Subcutaneous adipose tissue (tissue), 4 donors: ENCODE measurements around the gene NLGN1. TPM values are rescaled to one million over a fixed set of nuclear protein-coding genes. Genes with fewer than 3 reads are reported as not detected.

Experiments
- CTCF ChIP-seq: fragments of 450-650 bp; IDR thresholded peaks from one replicate; pipeline ENCODE4 v1.5.1; 2016; ENCODE audit warnings: low read depth, mild to moderate bottlenecking, control low read depth, antibody characterized with exemption, moderate library complexity
- total RNA-seq, 4 donors: library from RNA; depleted of rRNA; stranded (reverse); fragments of >200 nt; gene quantifications; one replicate each; pipeline ENCODE4 v1.1.0, GENCODE V29; 2016

Gene NLGN1
- total RNA-seq, 4 donors from 2014 or later: 5.1 to 16.5 (median 7.9) TPM

DNA sequence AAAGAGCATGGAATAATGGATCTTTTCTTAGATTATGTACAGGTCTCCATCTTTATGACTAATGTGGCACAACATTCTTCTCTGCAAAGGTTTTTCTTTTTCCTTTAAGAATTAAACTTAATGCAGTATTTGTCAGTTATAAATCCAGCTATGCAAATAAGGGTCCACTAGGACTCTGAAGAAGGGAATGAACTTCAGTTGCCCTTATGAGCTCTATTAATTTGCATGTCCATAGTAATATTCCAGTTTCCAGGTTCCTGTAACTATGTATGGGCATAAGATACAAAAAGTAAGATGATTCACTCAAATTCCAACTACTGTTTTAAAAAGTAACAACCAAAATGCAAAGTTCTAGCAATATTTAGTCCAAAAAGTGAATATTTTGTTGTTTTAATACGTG, 337.4 kb downstream of the NLGN1 start:
- TF ChIP-seq CTCF: no peak

- no peak for TF ChIP-seq CTCF
Observed at GRCh38 chr3:173735841-173736240, 338.3 kb downstream of the NLGN1 start.

- TF ChIP-seq CTCF: no peak
Observed at GRCh38 chr3:173737167-173737808, 339.7 kb downstream of the NLGN1 start.

GRCh38 chr3:173739726-173740125, 342.2 kb downstream of the NLGN1 start:
- no peak for TF ChIP-seq CTCF

DNA sequence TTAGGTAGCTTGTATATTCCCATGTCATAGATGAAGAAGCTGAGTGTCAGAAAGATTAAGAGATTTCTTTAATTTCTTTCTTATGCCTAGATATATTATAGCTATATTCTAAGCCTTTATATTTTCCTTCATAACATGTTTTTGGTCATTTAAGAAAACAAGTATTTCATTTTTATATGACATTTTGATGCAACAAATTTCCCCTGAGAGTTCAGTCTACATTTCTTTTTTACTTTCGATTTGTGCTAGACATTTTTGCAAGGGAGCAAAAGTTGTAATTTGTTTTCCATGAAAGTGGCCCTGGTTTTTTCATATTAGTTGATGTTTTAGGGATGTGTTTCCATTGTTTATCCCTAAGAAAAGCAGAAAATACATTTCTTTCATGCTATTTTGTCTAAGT, 344.9 kb downstream of the NLGN1 start:
- TF ChIP-seq CTCF: no peak

DNA sequence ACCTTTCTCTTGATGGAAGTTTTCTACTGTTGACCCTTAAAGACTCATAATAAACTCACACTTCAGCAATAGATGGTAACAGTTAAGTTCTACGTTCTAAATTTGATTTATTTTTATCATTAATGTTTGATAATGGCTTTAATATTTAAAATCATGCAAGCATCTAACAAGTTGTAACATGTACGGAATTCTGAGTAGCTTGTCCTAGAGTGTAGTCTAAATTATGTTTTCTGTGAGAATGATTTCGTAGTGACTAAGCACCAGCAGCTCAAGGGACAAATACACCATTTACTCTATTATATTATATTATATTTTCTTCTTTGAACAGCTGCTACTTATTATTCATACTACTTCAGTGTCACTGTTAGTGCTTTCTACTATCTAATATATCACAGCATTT, 345.6 kb downstream of the NLGN1 start:
- TF ChIP-seq CTCF: no peak

DNA sequence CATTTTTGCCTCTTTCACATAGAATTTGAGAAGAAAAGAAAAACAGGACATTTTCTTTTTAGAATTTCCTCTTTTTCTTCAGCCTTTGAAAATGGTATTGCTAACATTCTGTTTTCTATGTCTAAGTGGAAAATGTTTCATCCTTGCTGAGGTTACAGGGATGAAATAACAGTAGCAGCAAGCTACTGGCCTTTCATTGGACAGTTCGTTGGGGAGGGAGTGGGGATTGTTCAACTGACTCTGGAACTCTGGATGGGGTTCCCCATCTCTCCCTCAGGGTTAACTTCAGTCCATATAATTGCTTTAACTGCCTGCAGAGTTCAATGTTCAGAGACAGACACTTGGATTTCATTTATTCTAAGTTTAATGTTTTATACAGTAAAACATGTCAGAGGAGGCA, 346.0 kb downstream of the NLGN1 start:
- TF ChIP-seq CTCF: no peak
